ENCODE data around the gene OR6M1. TPM values are rescaled to one million over a fixed set of nuclear protein-coding genes. Genes with fewer than 3 reads are reported as not detected.

OR6M1 gene
- total RNA-seq, 1 donor, result not detected

GRCh38 chr11:123833095-123833494 is 26.9 kb upstream of the OR6M1 start:
- Histone ChIP-seq H4K20me1 (ENCODE audit: insufficient read depth, low read length) (no peaks in the 10 kb centered on the region), H3K79me2 (ENCODE audit: insufficient read depth, low read length) (no peaks in the 10 kb centered on the region), H3K27ac (ENCODE audit: low read depth, low read length) (no peak overlapping the region), H3K4me1 (ENCODE audit: insufficient read depth, low read length) (no peaks in the 10 kb centered on the region), H3K9me3 (ENCODE audit: low read depth, low read length) (no peaks in the 10 kb centered on the region), H3K4me3 (ENCODE audit: insufficient read depth, low read length) (no peak overlapping the region), H3K4me2 (ENCODE audit: insufficient read depth, low read length) (no peak overlapping the region), H3K36me3 (ENCODE audit: insufficient read depth, low read length) (no peaks in the 10 kb centered on the region), H3K27me3 (ENCODE audit: insufficient read depth, low read length) (no peaks in the 10 kb centered on the region), H2AFZ (ENCODE audit: low read length) (no peak overlapping the region)
- no peak for TF ChIP-seq CTCF (IDR thresholded peaks at IDR 0.05; ENCODE audit: extremely low read depth, low read depth, low read length)
- DNase-seq (ENCODE audit: insufficient read length, low spot score, missing footprints), result peak; percentile 18

GRCh38 chr11:123829745-123830144 is 23.6 kb upstream of the OR6M1 start:
- Histone ChIP-seq H2AFZ (ENCODE audit: low read length) (no peak overlapping the region), H3K9me3 (ENCODE audit: low read depth, low read length) (no peaks in the 10 kb centered on the region), H4K20me1 (ENCODE audit: insufficient read depth, low read length) (no peaks in the 10 kb centered on the region), H3K4me1 (ENCODE audit: insufficient read depth, low read length) (no peaks in the 10 kb centered on the region), H3K36me3 (ENCODE audit: insufficient read depth, low read length) (no peaks in the 10 kb centered on the region), H3K4me3 (ENCODE audit: insufficient read depth, low read length) (no peak overlapping the region), H3K79me2 (ENCODE audit: insufficient read depth, low read length) (no peaks in the 10 kb centered on the region), H3K4me2 (ENCODE audit: insufficient read depth, low read length) (no peak overlapping the region), H3K27ac (ENCODE audit: low read depth, low read length) (no peak overlapping the region), H3K27me3 (ENCODE audit: insufficient read depth, low read length) (no peaks in the 10 kb centered on the region)
- DNase-seq (ENCODE audit: insufficient read length, low spot score, missing footprints), result no peak
- TF ChIP-seq CTCF (IDR thresholded peaks at IDR 0.05; ENCODE audit: extremely low read depth, low read depth, low read length), result no peak

GRCh38 chr11:123822599-123822998 is 16.4 kb upstream of the OR6M1 start:
- no peak for TF ChIP-seq CTCF (IDR thresholded peaks at IDR 0.05; ENCODE audit: extremely low read depth, low read depth, low read length)
- H3K4me2 ChIP-seq (ENCODE audit: insufficient read depth, low read length), result no peak overlapping the region
- DNase-seq (ENCODE audit: insufficient read length, low spot score, missing footprints), result no peak

GRCh38 chr11:123822032-123822431 is 15.9 kb upstream of the OR6M1 start:
- no peaks in the 10 kb centered on the region for H3K79me2 ChIP-seq (ENCODE audit: insufficient read depth, low read length)
- TF ChIP-seq CTCF (IDR thresholded peaks at IDR 0.05; ENCODE audit: extremely low read depth, low read depth, low read length), result no peak
- no peak overlapping the region for H3K27ac ChIP-seq (ENCODE audit: low read depth, low read length)
- DNase-seq (ENCODE audit: insufficient read length, low spot score, missing footprints), result no peak
- no peak overlapping the region for H3K4me3 ChIP-seq (ENCODE audit: insufficient read depth, low read length)
- no peaks in the 10 kb centered on the region for H3K27me3 ChIP-seq (ENCODE audit: insufficient read depth, low read length)
- no peaks in the 10 kb centered on the region for H3K36me3 ChIP-seq (ENCODE audit: insufficient read depth, low read length)
- H2AFZ ChIP-seq (ENCODE audit: low read length), result no peak overlapping the region
- H3K4me1 ChIP-seq (ENCODE audit: insufficient read depth, low read length), result no peaks in the 10 kb centered on the region
- no peaks in the 10 kb centered on the region for H4K20me1 ChIP-seq (ENCODE audit: insufficient read depth, low read length)
- no peak overlapping the region for H3K4me2 ChIP-seq (ENCODE audit: insufficient read depth, low read length)
- no peaks in the 10 kb centered on the region for H3K9me3 ChIP-seq (ENCODE audit: low read depth, low read length)

More at GRCh38 chr11:123822599-123822998, 16.4 kb upstream of the OR6M1 start:
- H3K27me3 ChIP-seq (ENCODE audit: insufficient read depth, low read length), result no peaks in the 10 kb centered on the region
- no peak overlapping the region for H2AFZ ChIP-seq (ENCODE audit: low read length)
- no peaks in the 10 kb centered on the region for H4K20me1 ChIP-seq (ENCODE audit: insufficient read depth, low read length)
- no peaks in the 10 kb centered on the region for H3K9me3 ChIP-seq (ENCODE audit: low read depth, low read length)
- H3K36me3 ChIP-seq (ENCODE audit: insufficient read depth, low read length), result no peaks in the 10 kb centered on the region
- H3K27ac ChIP-seq (ENCODE audit: low read depth, low read length), result no peak overlapping the region
- H3K4me3 ChIP-seq (ENCODE audit: insufficient read depth, low read length), result no peak overlapping the region
- H3K4me1 ChIP-seq (ENCODE audit: insufficient read depth, low read length), result no peaks in the 10 kb centered on the region
- no peaks in the 10 kb centered on the region for H3K79me2 ChIP-seq (ENCODE audit: insufficient read depth, low read length)

Measured in osteoblast (primary cell).